ENCODE measurements around the gene CLASP1. TPM values are rescaled to one million over a fixed set of nuclear protein-coding genes. Genes with fewer than 3 reads are reported as not detected.

CLASP1 gene
- total and polyA plus RNA-seq, 4 donors: 11.8 to 81.8 (median 40.3) TPM

DNA sequence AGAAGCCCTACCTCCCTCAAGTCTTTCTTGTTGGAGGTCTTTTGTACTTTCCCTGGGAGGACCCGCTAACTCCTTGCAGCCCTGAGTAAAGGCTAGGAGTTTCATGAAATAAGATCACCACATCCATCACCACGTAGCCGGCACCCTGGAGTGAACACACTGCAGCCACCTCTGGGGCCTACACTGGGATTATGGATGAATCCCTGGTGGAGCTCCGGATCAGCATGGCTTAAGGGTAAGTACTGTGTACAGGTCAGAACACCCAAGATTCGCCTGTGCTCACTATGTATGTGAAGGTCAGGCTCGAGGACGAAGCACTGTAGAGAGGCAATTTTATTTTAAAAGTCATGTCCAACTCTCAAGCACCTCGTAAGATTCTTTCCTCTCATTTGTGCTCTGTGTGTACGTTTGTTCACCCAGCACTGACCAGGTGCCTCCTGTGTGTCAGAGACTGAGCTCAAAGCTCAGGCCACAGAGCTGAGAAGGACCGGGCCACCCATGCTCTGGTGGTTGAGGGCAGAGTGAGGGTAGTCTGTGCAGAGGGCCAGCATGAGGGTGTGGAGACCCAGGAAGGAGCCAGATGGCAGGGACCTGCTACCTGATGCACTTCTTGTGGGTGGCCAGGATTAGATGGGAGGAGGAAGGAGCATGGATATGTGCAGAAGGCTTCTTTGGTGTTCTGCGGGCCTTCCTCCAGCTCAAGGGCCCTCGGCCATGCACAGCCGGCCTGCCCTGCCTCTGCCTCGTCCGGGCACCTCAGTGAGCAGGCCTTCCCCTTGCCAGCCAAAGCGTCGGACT is 297.5 kb downstream of the CLASP1 start:
- 90 to 91% methylated on average over 17 of the region's 17 CpGs for WGBS, 2 donors
- ATAC-seq (ENCODE audit: low FRiP score): no peak
- no peaks in the 10 kb centered on the region for H3K9me3 ChIP-seq (ENCODE audit: control insufficient read depth, low read length)
- no peak overlapping the region for H3K27ac ChIP-seq (ENCODE audit: low read depth in 1 of 2, low read length in 2 of 2)
- H3K4me3 ChIP-seq (ENCODE audit: low read length in 2 of 2): no peak overlapping the region
- no peak for DNase-seq
- peaks cover 4 to 17% of the 10 kb centered on the region in 2 donors for H3K36me3 ChIP-seq (ENCODE audit: control insufficient read depth in 1 of 2, insufficient read depth in 2 of 2, low read length in 1 of 2)
- intact Hi-C loops (cut with DNase I): loop anchor here (5.0 to 10.0 kb wide), 2 partner anchors 254 to 257 kb away; no protein-coding TSS in a partner anchor
- H3K27me3 ChIP-seq (ENCODE audit: control insufficient read depth in 1 of 2, insufficient read depth in 2 of 2, low read length in 1 of 2): no peaks in the 10 kb centered on the region
- peaks cover 0 to 3% of the 10 kb centered on the region in 2 donors for H3K4me1 ChIP-seq (ENCODE audit: control insufficient read depth in 1 of 2, insufficient read depth in 2 of 2, low read length in 2 of 2)

DNA sequence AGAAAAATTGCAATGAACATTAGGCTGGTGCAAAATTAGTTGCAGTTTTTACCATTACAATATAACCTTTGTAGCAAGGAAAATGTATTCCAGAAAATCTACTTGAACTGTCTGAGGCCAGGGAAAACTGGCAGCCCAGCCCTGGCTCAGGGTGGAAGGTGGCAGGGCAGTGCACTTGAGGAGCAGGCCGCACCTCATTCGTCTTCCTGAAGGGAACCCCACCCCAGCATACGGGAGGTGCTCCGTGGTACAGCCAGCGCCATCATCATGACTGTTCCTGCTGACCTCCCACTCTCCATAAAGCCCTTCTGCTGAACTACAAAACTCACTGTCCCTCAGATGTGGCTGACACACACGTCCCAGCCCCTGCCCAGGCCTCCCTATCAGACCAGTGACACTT is 298.4 kb downstream of the CLASP1 start:
- Histone ChIP-seq H3K4me1 (ENCODE audit: control insufficient read depth in 1 of 2, insufficient read depth in 2 of 2, low read length in 2 of 2) (peaks cover 0 to 3% of the 10 kb centered on the region in 2 donors), H3K9me3 (ENCODE audit: control insufficient read depth, low read length) (no peaks in the 10 kb centered on the region), H3K27me3 (ENCODE audit: control insufficient read depth in 1 of 2, insufficient read depth in 2 of 2, low read length in 1 of 2) (no peaks in the 10 kb centered on the region), H3K27ac (ENCODE audit: low read depth in 1 of 2, low read length in 2 of 2) (no peak overlapping the region), H3K4me3 (ENCODE audit: low read length in 2 of 2) (no peak overlapping the region), H3K36me3 (ENCODE audit: control insufficient read depth in 1 of 2, insufficient read depth in 2 of 2, low read length in 1 of 2) (peaks cover 4 to 19% of the 10 kb centered on the region in 2 donors)
- ATAC-seq (ENCODE audit: low FRiP score) (no peak), DNase-seq (no peak)
- WGBS, 2 donors: 85 to 92% methylated on average over 6 of the region's 6 CpGs
- intact Hi-C loops (cut with DNase I): loop anchor here (5.0 to 10.0 kb wide), 2 partner anchors 254 to 256 kb away; no protein-coding TSS in a partner anchor

DNA sequence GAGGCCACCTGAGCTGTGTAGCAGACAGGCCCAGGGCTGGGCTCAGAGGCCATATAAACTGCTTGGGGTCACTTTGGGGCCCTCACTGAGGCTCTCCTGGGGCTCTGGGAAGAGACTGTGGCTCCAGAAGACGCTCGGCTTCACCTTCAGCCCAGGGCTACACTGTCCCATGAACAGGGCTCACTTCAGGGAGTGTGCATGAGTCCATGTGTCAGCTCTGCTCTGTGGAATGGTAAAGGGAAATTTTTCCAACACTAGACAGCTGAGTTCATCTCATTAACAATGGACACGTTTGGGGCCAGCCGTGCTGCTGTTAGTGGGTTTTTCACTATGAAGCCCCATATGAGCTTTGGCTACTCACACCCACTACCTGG is 298.9 kb downstream of the CLASP1 start:
- Histone ChIP-seq H3K4me1 (ENCODE audit: control insufficient read depth in 1 of 2, insufficient read depth in 2 of 2, low read length in 2 of 2) (peaks cover 0 to under 1% of the 10 kb centered on the region in 2 donors), H3K36me3 (ENCODE audit: control insufficient read depth in 1 of 2, insufficient read depth in 2 of 2, low read length in 1 of 2) (peaks cover 4 to 19% of the 10 kb centered on the region in 2 donors), H3K27me3 (ENCODE audit: control insufficient read depth in 1 of 2, insufficient read depth in 2 of 2, low read length in 1 of 2) (no peaks in the 10 kb centered on the region), H3K27ac (ENCODE audit: low read depth in 1 of 2, low read length in 2 of 2) (no peak overlapping the region), H3K9me3 (ENCODE audit: control insufficient read depth, low read length) (no peaks in the 10 kb centered on the region), H3K4me3 (ENCODE audit: low read length in 2 of 2) (no peak overlapping the region)
- WGBS, 2 donors: 87 to 89% methylated on average over 4 of the region's 4 CpGs
- DNase-seq (no peak), ATAC-seq (ENCODE audit: low FRiP score) (no peak)
- intact Hi-C loops (cut with DNase I): loop anchor here (5.0 to 10.0 kb wide), 2 partner anchors 253 to 256 kb away; no protein-coding TSS in a partner anchor

DNA sequence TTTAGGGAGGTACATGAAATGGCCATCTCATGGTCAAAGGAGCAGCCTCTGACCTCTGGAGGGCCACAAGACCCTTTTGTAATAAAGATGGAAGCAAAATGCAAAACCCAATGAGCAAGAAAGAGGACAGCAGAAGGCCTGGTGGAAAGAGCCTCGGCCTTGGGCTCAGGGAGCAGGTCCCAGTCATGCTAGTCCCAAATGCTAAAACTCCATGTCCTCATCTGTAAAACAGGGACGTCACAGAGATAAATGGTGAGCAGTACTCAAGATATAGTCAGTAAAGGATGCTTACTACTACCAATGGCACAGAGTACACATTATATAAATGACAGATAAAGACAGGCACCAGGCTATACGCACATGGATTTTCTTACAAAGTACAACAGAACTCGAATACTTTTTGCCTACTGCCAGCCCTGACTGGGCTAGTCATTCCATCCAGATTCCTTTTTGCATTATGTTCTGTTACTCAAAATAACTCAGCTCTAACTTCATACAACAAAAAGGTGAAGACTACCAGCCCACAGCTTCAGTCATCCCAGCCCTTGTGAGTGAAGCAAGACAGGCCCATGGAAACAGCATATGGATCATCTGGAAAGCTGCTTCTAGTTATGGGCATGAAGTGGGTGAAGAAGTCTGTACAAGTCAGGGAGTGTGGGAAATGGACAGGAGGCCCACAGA is 299.4 kb downstream of the CLASP1 start:
- WGBS, 2 donors: 58 to 74% methylated on average over 4 of the region's 4 CpGs
- H3K4me1 ChIP-seq (ENCODE audit: control insufficient read depth in 1 of 2, insufficient read depth in 2 of 2, low read length in 2 of 2): no peaks in the 10 kb centered on the region
- no peaks in the 10 kb centered on the region for H3K27me3 ChIP-seq (ENCODE audit: control insufficient read depth in 1 of 2, insufficient read depth in 2 of 2, low read length in 1 of 2)
- intact Hi-C loops (cut with DNase I): loop anchor here (5.0 to 10.0 kb wide), 2 partner anchors 253 to 255 kb away; no protein-coding TSS in a partner anchor
- peaks cover 6 to 19% of the 10 kb centered on the region in 2 donors for H3K36me3 ChIP-seq (ENCODE audit: control insufficient read depth in 1 of 2, insufficient read depth in 2 of 2, low read length in 1 of 2)
- no peak overlapping the region for H3K27ac ChIP-seq (ENCODE audit: low read depth in 1 of 2, low read length in 2 of 2)
- no peak overlapping the region for H3K4me3 ChIP-seq (ENCODE audit: low read length in 2 of 2)
- no peaks in the 10 kb centered on the region for H3K9me3 ChIP-seq (ENCODE audit: control insufficient read depth, low read length)
- DNase-seq (no peak), ATAC-seq (ENCODE audit: low FRiP score) (no peak)

DNA sequence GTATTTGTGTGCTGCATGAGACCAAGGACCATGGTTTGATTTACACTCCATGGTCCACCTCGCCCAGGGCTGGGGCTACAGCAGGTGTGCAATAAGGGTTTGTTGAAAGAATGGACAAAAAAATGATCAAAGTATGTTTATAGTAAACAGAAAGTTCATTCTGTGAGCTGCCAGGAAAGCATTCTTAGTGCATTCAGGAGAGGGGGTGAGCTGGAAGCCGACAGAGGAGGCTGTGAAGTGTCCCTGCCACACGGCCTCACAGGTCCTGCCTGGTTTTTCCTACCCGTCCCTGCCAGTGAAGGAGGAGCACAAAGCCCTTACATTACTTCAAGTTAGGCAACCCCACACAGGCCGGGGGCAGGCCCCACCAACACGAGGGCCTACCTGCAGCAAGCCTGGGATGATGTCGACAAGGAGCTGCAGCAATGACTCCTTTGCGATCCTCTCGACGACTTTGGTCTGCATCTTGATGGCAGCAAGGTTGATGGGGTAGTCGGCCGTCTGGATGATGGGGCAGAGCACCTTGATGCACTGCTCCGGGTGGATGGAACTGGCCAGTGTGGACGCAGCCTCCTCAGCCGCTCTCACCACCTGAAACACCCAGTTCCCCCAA is 301.0 kb downstream of the CLASP1 start:
- DNase-seq (no peak), ATAC-seq (ENCODE audit: low FRiP score) (no peak)
- H3K27ac ChIP-seq (ENCODE audit: low read depth in 1 of 2, low read length in 2 of 2): no peak overlapping the region
- no peak overlapping the region for H3K4me3 ChIP-seq (ENCODE audit: low read length in 2 of 2)
- H3K9me3 ChIP-seq (ENCODE audit: control insufficient read depth, low read length): no peaks in the 10 kb centered on the region
- WGBS, 2 donors: 93% methylated on average over 15 of the region's 15 CpGs
- intact Hi-C loops (cut with DNase I): no loop called here
- peaks cover 6 to 15% of the 10 kb centered on the region in 2 donors for H3K36me3 ChIP-seq (ENCODE audit: control insufficient read depth in 1 of 2, insufficient read depth in 2 of 2, low read length in 1 of 2)
- no peaks in the 10 kb centered on the region for H3K4me1 ChIP-seq (ENCODE audit: control insufficient read depth in 1 of 2, insufficient read depth in 2 of 2, low read length in 2 of 2)
- H3K27me3 ChIP-seq (ENCODE audit: control insufficient read depth in 1 of 2, insufficient read depth in 2 of 2, low read length in 1 of 2): no peaks in the 10 kb centered on the region

DNA sequence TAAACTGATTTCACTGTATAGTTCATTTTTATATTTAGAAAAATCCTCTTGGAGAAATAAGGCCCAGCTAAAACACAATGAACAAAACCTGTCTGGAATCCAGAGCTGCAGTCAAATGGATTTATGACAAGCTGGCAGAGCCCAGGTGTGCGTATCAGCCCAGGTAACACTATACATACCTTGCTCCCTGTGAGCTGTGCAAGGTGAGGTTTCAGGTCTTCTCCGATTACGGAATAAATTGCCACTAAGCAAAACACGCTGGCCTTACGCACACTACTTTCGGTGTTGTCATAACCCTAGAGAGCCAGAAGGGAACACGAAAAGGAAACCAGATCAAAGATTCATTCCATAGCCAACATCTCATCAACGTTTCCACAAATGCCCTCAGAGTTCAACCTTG is 302.4 kb downstream of the CLASP1 start:
- no peak for ATAC-seq (ENCODE audit: low FRiP score)
- Histone ChIP-seq H3K27me3 (ENCODE audit: control insufficient read depth in 1 of 2, insufficient read depth in 2 of 2, low read length in 1 of 2) (no peaks in the 10 kb centered on the region), H3K36me3 (ENCODE audit: control insufficient read depth in 1 of 2, insufficient read depth in 2 of 2, low read length in 1 of 2) (peaks cover 6 to 12% of the 10 kb centered on the region in 2 donors), H3K9me3 (ENCODE audit: control insufficient read depth, low read length) (no peaks in the 10 kb centered on the region), H3K27ac (ENCODE audit: low read depth in 1 of 2, low read length in 2 of 2) (no peak overlapping the region), H3K4me3 (ENCODE audit: low read length in 2 of 2) (no peak overlapping the region), H3K4me1 (ENCODE audit: control insufficient read depth in 1 of 2, insufficient read depth in 2 of 2, low read length in 2 of 2) (no peaks in the 10 kb centered on the region)
- 87 to 90% methylated on average over 8 of the region's 8 CpGs for WGBS, 2 donors
- no peak for DNase-seq
- intact Hi-C loops (cut with DNase I): no loop called here

DNA sequence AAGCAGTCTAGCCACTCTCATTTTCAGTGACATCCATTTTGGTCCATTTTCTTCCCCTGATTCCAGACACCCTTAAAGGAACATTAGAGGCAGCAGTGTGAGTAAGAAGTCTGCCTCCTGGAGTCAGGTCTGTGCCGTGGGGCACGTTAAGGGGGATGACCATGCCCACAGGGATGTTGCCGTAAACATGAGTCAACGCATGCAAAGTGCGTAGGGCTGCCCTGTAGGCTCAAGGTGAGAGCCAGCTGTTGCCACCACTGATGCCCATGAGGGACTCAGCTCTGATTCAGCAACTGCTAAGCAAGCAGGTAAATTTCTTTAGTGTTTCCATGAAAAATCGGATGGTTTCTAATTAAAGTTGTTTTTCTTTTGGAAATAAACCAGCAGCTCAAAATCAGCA is 302.9 kb downstream of the CLASP1 start:
- WGBS, 2 donors: 87 to 89% methylated on average over 6 of the region's 6 CpGs
- Histone ChIP-seq H3K36me3 (ENCODE audit: control insufficient read depth in 1 of 2, insufficient read depth in 2 of 2, low read length in 1 of 2) (peaks cover 6 to 8% of the 10 kb centered on the region in 2 donors), H3K4me3 (ENCODE audit: low read length in 2 of 2) (no peak overlapping the region), H3K27me3 (ENCODE audit: control insufficient read depth in 1 of 2, insufficient read depth in 2 of 2, low read length in 1 of 2) (no peaks in the 10 kb centered on the region), H3K4me1 (ENCODE audit: control insufficient read depth in 1 of 2, insufficient read depth in 2 of 2, low read length in 2 of 2) (no peaks in the 10 kb centered on the region), H3K27ac (ENCODE audit: low read depth in 1 of 2, low read length in 2 of 2) (no peak overlapping the region), H3K9me3 (ENCODE audit: control insufficient read depth, low read length) (no peaks in the 10 kb centered on the region)
- no peak for DNase-seq
- no peak for ATAC-seq (ENCODE audit: low FRiP score)
- intact Hi-C loops (cut with DNase I): no loop called here

DNA sequence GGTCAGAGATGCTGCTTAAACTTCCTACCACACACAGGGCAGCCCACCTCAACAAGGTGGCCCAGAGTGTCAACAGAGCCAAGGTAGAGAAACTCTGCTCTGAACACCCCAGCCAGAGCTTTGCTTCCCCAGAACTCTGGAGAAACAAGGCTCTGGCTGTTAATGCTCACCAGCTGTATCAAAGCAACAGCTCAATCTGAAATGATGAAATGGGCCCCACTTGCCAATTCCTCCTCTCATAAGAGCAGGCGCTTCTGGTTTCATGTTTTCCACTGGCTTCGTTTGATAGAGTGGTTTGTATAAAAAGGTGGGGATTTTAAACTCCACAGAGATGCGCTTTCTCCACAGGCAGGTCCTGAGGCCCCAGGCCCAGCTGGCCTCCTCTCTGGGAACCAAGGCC is 303.4 kb downstream of the CLASP1 start:
- H3K4me1 ChIP-seq (ENCODE audit: control insufficient read depth in 1 of 2, insufficient read depth in 2 of 2, low read length in 2 of 2): no peaks in the 10 kb centered on the region
- intact Hi-C loops (cut with DNase I): no loop called here
- no peaks in the 10 kb centered on the region for H3K9me3 ChIP-seq (ENCODE audit: control insufficient read depth, low read length)
- no peak overlapping the region for H3K27ac ChIP-seq (ENCODE audit: low read depth in 1 of 2, low read length in 2 of 2)
- no peaks in the 10 kb centered on the region for H3K27me3 ChIP-seq (ENCODE audit: control insufficient read depth in 1 of 2, insufficient read depth in 2 of 2, low read length in 1 of 2)
- H3K4me3 ChIP-seq (ENCODE audit: low read length in 2 of 2): no peak overlapping the region
- DNase-seq (no peak), ATAC-seq (ENCODE audit: low FRiP score) (peak; percentile 34)
- WGBS, 2 donors: 88 to 92% methylated on average over 3 of the region's 3 CpGs
- H3K36me3 ChIP-seq (ENCODE audit: control insufficient read depth in 1 of 2, insufficient read depth in 2 of 2, low read length in 1 of 2): peaks cover 6 to 10% of the 10 kb centered on the region in 2 donors

Measured in aorta (tissue), 5 donors.